22Rv1 (cell line): ENCODE measurements around the gene TMEM270.

Source experiments
- ZFX ChIP-seq: fragments of 450-650 bp; IDR thresholded peaks from 2 replicates; pipeline ENCODE4 v1.6.1; 2017; ENCODE audit warnings: antibody characterized with exemption, borderline replicate concordance
- TF ChIP-seq, protein P1 (sequence below): fragments of 450-650 bp; IDR thresholded peaks from 2 replicates; pipeline ENCODE4 v1.5.1; 2017; ENCODE audit warnings: mild to moderate bottlenecking

DNA sequence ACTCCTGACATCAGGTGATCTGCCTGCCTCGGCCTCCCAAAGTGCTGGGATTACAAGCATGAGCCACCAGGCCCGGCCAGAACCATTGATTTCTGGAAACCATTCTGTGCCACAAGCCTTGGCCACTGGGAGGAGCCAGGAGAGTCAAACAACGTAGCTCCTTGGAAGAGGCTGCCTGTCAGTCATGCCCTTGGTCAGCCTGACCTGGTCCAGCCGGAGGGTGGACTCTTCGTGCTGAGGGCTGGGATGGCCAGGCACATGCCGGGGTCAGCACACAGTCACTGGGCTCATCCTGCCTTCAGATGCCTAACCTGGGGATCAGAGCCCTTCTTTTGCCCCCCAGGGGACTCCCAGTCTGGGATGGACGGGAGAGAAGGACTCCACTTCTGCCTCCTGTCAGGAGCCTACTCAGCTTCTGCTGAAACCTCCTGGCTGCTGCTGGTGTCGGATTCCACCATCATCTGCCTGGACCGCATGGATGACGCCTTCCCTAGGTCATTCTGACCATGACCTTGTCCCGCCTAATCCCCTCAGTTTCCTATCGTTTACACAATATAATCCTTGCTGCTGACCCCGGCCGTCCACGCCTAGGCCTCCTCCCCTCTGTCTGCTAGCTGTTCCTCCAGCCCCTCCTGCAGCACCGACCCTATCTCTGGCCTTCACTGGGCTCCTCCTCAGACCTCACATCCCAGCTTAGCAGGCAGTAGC, 30.4 kb downstream of the TMEM270 start:
- TF ChIP-seq ZFX: no peak
- TF ChIP-seq, protein P1, sequence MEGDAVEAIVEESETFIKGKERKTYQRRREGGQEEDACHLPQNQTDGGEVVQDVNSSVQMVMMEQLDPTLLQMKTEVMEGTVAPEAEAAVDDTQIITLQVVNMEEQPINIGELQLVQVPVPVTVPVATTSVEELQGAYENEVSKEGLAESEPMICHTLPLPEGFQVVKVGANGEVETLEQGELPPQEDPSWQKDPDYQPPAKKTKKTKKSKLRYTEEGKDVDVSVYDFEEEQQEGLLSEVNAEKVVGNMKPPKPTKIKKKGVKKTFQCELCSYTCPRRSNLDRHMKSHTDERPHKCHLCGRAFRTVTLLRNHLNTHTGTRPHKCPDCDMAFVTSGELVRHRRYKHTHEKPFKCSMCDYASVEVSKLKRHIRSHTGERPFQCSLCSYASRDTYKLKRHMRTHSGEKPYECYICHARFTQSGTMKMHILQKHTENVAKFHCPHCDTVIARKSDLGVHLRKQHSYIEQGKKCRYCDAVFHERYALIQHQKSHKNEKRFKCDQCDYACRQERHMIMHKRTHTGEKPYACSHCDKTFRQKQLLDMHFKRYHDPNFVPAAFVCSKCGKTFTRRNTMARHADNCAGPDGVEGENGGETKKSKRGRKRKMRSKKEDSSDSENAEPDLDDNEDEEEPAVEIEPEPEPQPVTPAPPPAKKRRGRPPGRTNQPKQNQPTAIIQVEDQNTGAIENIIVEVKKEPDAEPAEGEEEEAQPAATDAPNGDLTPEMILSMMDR: no peak
